ENCODE data around the gene LAMTOR3. TPM values are rescaled to one million over a fixed set of nuclear protein-coding genes. Genes with fewer than 3 reads are reported as not detected.

LAMTOR3 gene
- total RNA-seq, 4 donors from 2014 or later: 37.9 to 87.0 (median 40.3) TPM

- DNase-seq: no peak
- TF ChIP-seq, protein P1, sequence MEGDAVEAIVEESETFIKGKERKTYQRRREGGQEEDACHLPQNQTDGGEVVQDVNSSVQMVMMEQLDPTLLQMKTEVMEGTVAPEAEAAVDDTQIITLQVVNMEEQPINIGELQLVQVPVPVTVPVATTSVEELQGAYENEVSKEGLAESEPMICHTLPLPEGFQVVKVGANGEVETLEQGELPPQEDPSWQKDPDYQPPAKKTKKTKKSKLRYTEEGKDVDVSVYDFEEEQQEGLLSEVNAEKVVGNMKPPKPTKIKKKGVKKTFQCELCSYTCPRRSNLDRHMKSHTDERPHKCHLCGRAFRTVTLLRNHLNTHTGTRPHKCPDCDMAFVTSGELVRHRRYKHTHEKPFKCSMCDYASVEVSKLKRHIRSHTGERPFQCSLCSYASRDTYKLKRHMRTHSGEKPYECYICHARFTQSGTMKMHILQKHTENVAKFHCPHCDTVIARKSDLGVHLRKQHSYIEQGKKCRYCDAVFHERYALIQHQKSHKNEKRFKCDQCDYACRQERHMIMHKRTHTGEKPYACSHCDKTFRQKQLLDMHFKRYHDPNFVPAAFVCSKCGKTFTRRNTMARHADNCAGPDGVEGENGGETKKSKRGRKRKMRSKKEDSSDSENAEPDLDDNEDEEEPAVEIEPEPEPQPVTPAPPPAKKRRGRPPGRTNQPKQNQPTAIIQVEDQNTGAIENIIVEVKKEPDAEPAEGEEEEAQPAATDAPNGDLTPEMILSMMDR (IDR thresholded peaks at IDR 0.05): no peak
- TF ChIP-seq POLR2A (IDR thresholded peaks at IDR 0.05): no peak
- intact Hi-C loops (cut with DNase I; ENCODE audit: low total_unique reads): no loop called here
Observed at GRCh38 chr4:99872570-99872969, 21.7 kb downstream of the LAMTOR3 start.

GRCh38 chr4:99868126-99868596 lies 26.1 kb downstream of the LAMTOR3 start:
- no peaks in the 10 kb centered on the region for H3K4me1 ChIP-seq
- no peaks in the 10 kb centered on the region for H3K9me3 ChIP-seq
- no peaks in the 10 kb centered on the region for H3K27me3 ChIP-seq
- H3K36me3 ChIP-seq: no peaks in the 10 kb centered on the region
- intact Hi-C loops (cut with DNase I; ENCODE audit: low total_unique reads): no loop called here
- peak in 1 of 2 donors; percentile 22 for DNase-seq
- peak overlapping the region; percentile 46 to 67 for H3K27ac ChIP-seq
- TF ChIP-seq POLR2A (IDR thresholded peaks at IDR 0.05): no peak
- TF ChIP-seq, protein P1 (IDR thresholded peaks at IDR 0.05): no peak
- H3K4me3 ChIP-seq: no peak overlapping the region

More at GRCh38 chr4:99872570-99872969, 21.7 kb downstream of the LAMTOR3 start:
- Histone ChIP-seq H3K9me3 (no peaks in the 10 kb centered on the region), H3K27me3 (no peaks in the 10 kb centered on the region), H3K27ac (no peak overlapping the region), H3K4me1 (peaks cover 0 to 4% of the 10 kb centered on the region in 2 donors), H3K36me3 (no peaks in the 10 kb centered on the region), H3K4me3 (no peak overlapping the region)

DNA sequence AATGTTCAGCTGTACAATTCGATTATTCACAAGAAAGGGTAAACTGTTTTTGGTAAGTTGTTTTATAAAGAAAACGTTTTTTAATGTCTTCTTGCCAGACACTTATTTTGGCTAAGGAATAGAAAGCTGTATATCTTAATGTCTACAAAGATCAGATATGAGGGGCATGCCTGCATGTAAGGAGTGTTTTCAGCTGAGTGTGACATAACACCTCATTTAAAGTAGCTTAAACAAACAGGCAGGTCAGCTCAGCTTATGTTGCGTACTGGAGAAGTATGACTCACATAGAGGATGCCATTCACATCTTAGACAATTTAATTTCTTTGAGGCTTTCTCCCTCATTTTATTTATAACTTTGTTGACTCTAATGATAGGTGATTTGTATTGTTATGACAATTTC lies 30.4 kb downstream of the LAMTOR3 start:
- TF ChIP-seq, protein P1 (IDR thresholded peaks at IDR 0.05): no peak
- no peak for TF ChIP-seq POLR2A (IDR thresholded peaks at IDR 0.05)
- no peaks in the 10 kb centered on the region for H3K27me3 ChIP-seq
- no peak overlapping the region for H3K4me3 ChIP-seq
- DNase-seq: peak in 1 of 2 donors; percentile 34
- H3K27ac ChIP-seq: peak overlapping the region; percentile 29 to 87
- intact Hi-C loops (cut with DNase I; ENCODE audit: low total_unique reads): no loop called here
- no peaks in the 10 kb centered on the region for H3K36me3 ChIP-seq
- no peaks in the 10 kb centered on the region for H3K4me1 ChIP-seq
- H3K9me3 ChIP-seq: no peaks in the 10 kb centered on the region

- Histone ChIP-seq H3K4me1 (no peaks in the 10 kb centered on the region), H3K9me3 (no peaks in the 10 kb centered on the region), H3K4me3 (no peak overlapping the region), H3K36me3 (no peaks in the 10 kb centered on the region), H3K27ac (peak overlapping the region; percentile 50 to 70), H3K27me3 (no peaks in the 10 kb centered on the region)
- TF ChIP-seq, protein P1 (IDR thresholded peaks at IDR 0.05): no peak
- TF ChIP-seq POLR2A (IDR thresholded peaks at IDR 0.05): no peak
- DNase-seq: no peak
- intact Hi-C loops (cut with DNase I; ENCODE audit: low total_unique reads): no loop called here
Observed at GRCh38 chr4:99861120-99861905, 32.9 kb downstream of the LAMTOR3 start.

GRCh38 chr4:99860521-99860920 lies 33.7 kb downstream of the LAMTOR3 start:
- H3K27ac ChIP-seq: peak overlapping the region in 1 of 2 donors; percentile 70
- H3K36me3 ChIP-seq: no peaks in the 10 kb centered on the region
- no peaks in the 10 kb centered on the region for H3K4me1 ChIP-seq
- intact Hi-C loops (cut with DNase I; ENCODE audit: low total_unique reads): no loop called here
- no peaks in the 10 kb centered on the region for H3K9me3 ChIP-seq
- no peak overlapping the region for H3K4me3 ChIP-seq
- TF ChIP-seq, protein P1 (IDR thresholded peaks at IDR 0.05): no peak
- no peak for TF ChIP-seq POLR2A (IDR thresholded peaks at IDR 0.05)
- DNase-seq: no peak
- no peaks in the 10 kb centered on the region for H3K27me3 ChIP-seq

Measured in uterus (tissue), 4 donors.